ENCODE data around the gene THSD7A.

Gene THSD7A

GRCh38 chr7:11341285-11341944 is 490.6 kb downstream of the THSD7A start:
- no peak for DNase-seq (ENCODE audit: insufficient read length, low spot score)
- FAIRE-seq, result peak; percentile 32
- peak; percentile 37 for TF ChIP-seq CTCF (IDR thresholded peaks at IDR 0.05; ENCODE audit: insufficient read depth, missing control alignments)

GRCh38 chr7:11336432-11336831 is 495.6 kb downstream of the THSD7A start:
- no peak for TF ChIP-seq CTCF (IDR thresholded peaks at IDR 0.05; ENCODE audit: insufficient read depth, missing control alignments)
- FAIRE-seq, result no peak
- no peak for DNase-seq (ENCODE audit: insufficient read length, low spot score)

- no peak for FAIRE-seq
- no peak for DNase-seq (ENCODE audit: insufficient read length, low spot score)
- TF ChIP-seq CTCF (IDR thresholded peaks at IDR 0.05; ENCODE audit: insufficient read depth, missing control alignments), result no peak
These were observed 496.1 kb downstream of the THSD7A start for GRCh38 chr7:11335947-11336346.

GRCh38 chr7:11332865-11333228 is 499.2 kb downstream of the THSD7A start:
- FAIRE-seq, result no peak
- TF ChIP-seq CTCF (IDR thresholded peaks at IDR 0.05; ENCODE audit: insufficient read depth, missing control alignments), result no peak
- no peak for DNase-seq (ENCODE audit: insufficient read length, low spot score)

GRCh38 chr7:11332186-11332864 is 499.7 kb downstream of the THSD7A start:
- TF ChIP-seq CTCF (IDR thresholded peaks at IDR 0.05; ENCODE audit: insufficient read depth, missing control alignments), result no peak
- no peak for FAIRE-seq
- DNase-seq (ENCODE audit: insufficient read length, low spot score), result no peak

GRCh38 chr7:11331128-11332102 is 500.6 kb downstream of the THSD7A start:
- TF ChIP-seq CTCF (IDR thresholded peaks at IDR 0.05; ENCODE audit: insufficient read depth, missing control alignments), result no peak
- FAIRE-seq (no peak), DNase-seq (ENCODE audit: insufficient read length, low spot score) (no peak)
